PC-3 (cell line): ENCODE data around the gene RGMB.

Experiments used
- CTCF ChIP-seq: fragments of 300-600 bp; sonication (generic); conservative IDR thresholded peaks from 2 replicates; pipeline ENCODE4 v1.5.1; 2017; ENCODE audit warnings: antibody characterized with exemption, low read depth, mild to moderate bottlenecking, low read length
- EZH2 ChIP-seq: fragments of 300-600 bp; sonication (generic); IDR thresholded peaks from one replicate; pipeline ENCODE4 v1.6.1; 2017; ENCODE audit warnings: antibody characterized with exemption, mild to moderate bottlenecking, low read length; ENCODE audit not compliant: unreplicated experiment

DNA sequence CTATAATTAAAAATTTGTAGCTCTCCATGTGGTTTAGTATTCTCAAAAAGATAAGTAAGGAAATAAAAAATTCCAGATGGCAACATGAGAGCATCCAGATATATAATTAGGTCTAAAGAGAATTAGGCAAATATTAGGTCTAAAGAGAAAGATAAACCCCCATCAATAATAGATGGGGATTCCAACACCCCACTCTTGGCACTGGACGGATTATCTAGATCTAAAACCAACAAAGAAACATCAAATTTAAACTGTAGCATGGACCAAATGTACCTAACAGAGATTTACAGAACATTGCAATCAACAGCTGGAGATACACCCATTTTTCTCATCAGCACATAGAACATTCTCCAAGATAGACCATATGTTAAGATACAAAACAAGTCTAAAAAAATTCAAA lies 31.6 kb downstream of the RGMB start:
- no peak for TF ChIP-seq CTCF
- no peak for TF ChIP-seq EZH2
